Measurements from ENCODE around the gene NFATC2.

The NFATC2 gene

DNA sequence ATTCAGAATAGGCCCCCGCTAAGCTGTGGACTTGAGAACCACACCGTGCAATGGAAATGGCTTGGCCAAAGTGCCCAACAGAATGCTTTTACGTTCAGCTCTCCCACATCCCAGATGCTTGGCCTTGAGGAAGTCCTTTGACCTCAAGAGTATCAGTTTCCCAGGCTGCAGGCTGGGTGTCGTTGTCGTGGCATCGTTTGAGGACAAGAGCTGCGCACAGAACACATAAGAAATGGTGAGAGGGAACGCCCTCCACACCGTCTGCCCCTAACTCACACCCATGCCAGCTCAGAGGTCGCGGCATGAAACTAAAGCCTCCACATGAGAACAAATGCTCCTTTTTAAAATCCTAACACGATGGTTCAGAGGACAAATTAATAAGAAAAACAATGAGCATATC lies 37.0 kb downstream of the NFATC2 start:
- H3K27ac ChIP-seq, result no peak overlapping the region
- H3K27me3 ChIP-seq, result no peaks in the 10 kb centered on the region
- TF ChIP-seq Cebpa-rat (IDR thresholded peaks at IDR 0.05), result no peak
- peaks cover 15 to 38% (median 28%) of the 10 kb centered on the region in 10 experiments for H3K4me1 ChIP-seq
- no peak overlapping the region for H3K9ac ChIP-seq
- peaks cover 0 to 38% (median 4%) of the 10 kb centered on the region in 11 experiments; a peak in 7 of 22 replicates for H3K36me3 ChIP-seq
- H4K20me1 ChIP-seq, result no peaks in the 10 kb centered on the region; a peak in 2 of 22 replicates
- H3K4me2 ChIP-seq, result no peak overlapping the region
- no peak overlapping the region for H3K4me3 ChIP-seq
- no peaks in the 10 kb centered on the region for H3K9me3 ChIP-seq (replicated peaks in 1 of 11)

- no peak for TF ChIP-seq Cebpa-rat (IDR thresholded peaks at IDR 0.05)
- no peak overlapping the region for H3K4me2 ChIP-seq
- no peak overlapping the region for H3K9ac ChIP-seq
- no peaks in the 10 kb centered on the region for H3K27me3 ChIP-seq
- peaks cover 24 to 50% (median 39%) of the 10 kb centered on the region in 10 experiments for H3K4me1 ChIP-seq
- H4K20me1 ChIP-seq, result no peaks in the 10 kb centered on the region; a peak in 1 of 22 replicates
- no peaks in the 10 kb centered on the region for H3K9me3 ChIP-seq (replicated peaks in 1 of 11)
- no peak overlapping the region for H3K27ac ChIP-seq
- H3K4me3 ChIP-seq, result no peak overlapping the region
- peaks cover 0 to 22% (median 0%) of the 10 kb centered on the region in 11 experiments; a peak in 6 of 22 replicates for H3K36me3 ChIP-seq
Measured at GRCh38 chr20:51503376-51503775, 39.1 kb downstream of the NFATC2 start.

DNA sequence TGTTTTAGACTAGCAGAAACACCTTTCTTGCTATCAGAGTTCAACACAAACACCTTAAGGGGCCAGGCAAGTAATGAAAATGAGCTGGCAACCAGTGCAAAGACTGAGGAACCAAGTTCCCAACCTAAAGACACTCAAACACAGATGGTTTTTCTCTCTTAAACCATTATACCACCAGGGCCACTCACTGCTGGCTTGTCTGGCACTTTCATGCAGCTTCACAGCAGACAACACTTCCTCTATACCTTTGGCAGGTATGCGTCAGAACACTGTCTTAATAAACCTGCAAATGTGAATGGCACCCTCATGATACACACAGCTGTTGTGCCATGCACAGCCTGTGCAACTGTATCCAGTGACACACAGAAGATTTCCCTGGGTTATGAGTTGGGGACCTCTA lies 41.6 kb downstream of the NFATC2 start:
- Histone ChIP-seq H3K9ac (no peak overlapping the region), H3K4me2 (peak overlapping the region in 5 of 11 experiments; percentile 10 to 38 (median 27); a peak in 9 of 22 replicates), H3K27me3 (no peaks in the 10 kb centered on the region), H4K20me1 (no peaks in the 10 kb centered on the region; a peak in 2 of 22 replicates), H3K4me3 (no peak overlapping the region), H3K9me3 (replicated peaks in 1 of 11) (no peaks in the 10 kb centered on the region), H3K4me1 (peaks cover 44 to 64% (median 60%) of the 10 kb centered on the region in 10 experiments), H3K27ac (no peak overlapping the region), H3K36me3 (peaks cover 0 to 6% (median 0%) of the 10 kb centered on the region in 11 experiments; a peak in 5 of 22 replicates)
- no peak for TF ChIP-seq Cebpa-rat (IDR thresholded peaks at IDR 0.05)

- Histone ChIP-seq H3K36me3 (peaks cover 0 to under 1% (median 0%) of the 10 kb centered on the region in 11 experiments; a peak in 1 of 22 replicates), H3K4me3 (no peak overlapping the region), H3K27me3 (no peaks in the 10 kb centered on the region), H3K27ac (peak overlapping the region in 3 of 11 experiments; percentile 32 to 91 (median 87); a peak in 2 of 22 replicates), H4K20me1 (no peaks in the 10 kb centered on the region; a peak in 2 of 22 replicates), H3K4me1 (peaks cover 51 to 70% (median 66%) of the 10 kb centered on the region in 10 experiments), H3K9ac (no peak overlapping the region), H3K4me2 (peak overlapping the region; percentile 37 to 96 (median 88); a peak in 21 of 22 replicates), H3K9me3 (replicated peaks in 1 of 11) (no peaks in the 10 kb centered on the region)
- no peak for TF ChIP-seq Cebpa-rat (IDR thresholded peaks at IDR 0.05)
Measured at GRCh38 chr20:51500311-51500710, 42.2 kb downstream of the NFATC2 start.

- no peaks in the 10 kb centered on the region; a peak in 2 of 22 replicates for H4K20me1 ChIP-seq
- no peak for TF ChIP-seq Cebpa-rat (IDR thresholded peaks at IDR 0.05)
- peak overlapping the region in 6 of 11 experiments; percentile 55 to 79 (median 72); a peak in 8 of 22 replicates for H3K9ac ChIP-seq
- no peaks in the 10 kb centered on the region for H3K9me3 ChIP-seq (replicated peaks in 1 of 11)
- no peak overlapping the region for H3K4me3 ChIP-seq
- no peaks in the 10 kb centered on the region for H3K36me3 ChIP-seq
- H3K27ac ChIP-seq, result peak overlapping the region in 8 of 11 experiments; percentile 76 to 91 (median 84); a peak in 15 of 22 replicates
- no peaks in the 10 kb centered on the region for H3K27me3 ChIP-seq
- peak overlapping the region; percentile 83 to 96 (median 93) for H3K4me2 ChIP-seq
- peaks cover 64 to 79% (median 72%) of the 10 kb centered on the region in 10 experiments for H3K4me1 ChIP-seq
Measured at GRCh38 chr20:51498765-51499540, 43.6 kb downstream of the NFATC2 start.

DNA sequence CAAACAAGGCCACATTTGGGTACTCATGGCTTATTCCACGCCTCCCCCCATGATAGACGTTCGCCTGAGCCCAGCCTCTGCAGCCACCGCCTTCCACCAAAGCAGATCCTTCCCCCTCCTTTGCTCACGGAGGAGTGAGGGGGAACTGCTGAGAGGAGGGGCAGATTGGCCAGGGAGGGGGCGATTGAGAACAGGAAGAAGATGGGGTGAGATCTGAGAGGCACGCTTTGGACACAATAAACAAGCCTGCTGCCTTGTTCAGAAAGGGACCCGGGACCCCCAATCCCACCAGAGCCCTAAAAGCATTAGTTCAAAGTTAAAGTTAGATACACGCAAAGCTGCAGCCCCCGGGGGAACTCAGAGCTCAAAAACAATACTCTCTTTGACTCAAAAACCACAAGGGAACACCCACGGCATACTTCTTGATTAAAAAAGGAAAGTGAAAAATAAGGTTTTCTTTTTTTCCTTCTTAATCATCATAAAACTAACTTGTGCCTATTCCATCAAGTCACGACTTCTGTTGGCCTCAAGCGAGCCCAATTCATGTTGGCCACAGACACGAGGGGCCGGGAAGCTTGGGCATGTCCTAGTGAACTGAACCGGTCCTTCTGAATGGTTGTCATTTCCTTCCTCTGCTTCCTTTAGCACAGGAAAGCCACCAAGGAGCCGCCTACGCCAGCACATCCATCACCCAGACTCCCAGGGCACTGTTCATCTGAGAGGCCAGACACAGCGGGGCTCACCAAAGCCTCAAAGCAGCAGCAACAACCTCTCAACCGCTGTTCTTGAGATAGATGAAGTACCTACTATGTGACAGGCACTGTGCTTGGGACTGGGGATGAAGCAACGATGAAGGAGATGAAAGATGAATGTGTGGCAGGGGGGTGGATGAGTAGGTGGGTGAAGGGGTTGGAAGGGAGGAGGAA lies 44.7 kb downstream of the NFATC2 start:
- peak overlapping the region in 8 of 10 experiments; percentile 15 to 60 (median 36); a peak in 13 of 20 replicates for H3K4me3 ChIP-seq
- peaks cover 76 to 87% (median 84%) of the 10 kb centered on the region in 10 experiments for H3K4me1 ChIP-seq
- H3K9ac ChIP-seq, result peak overlapping the region in 9 of 11 experiments; percentile 55 to 79 (median 71); a peak in 19 of 22 replicates
- H3K27me3 ChIP-seq, result no peaks in the 10 kb centered on the region
- H3K36me3 ChIP-seq, result no peaks in the 10 kb centered on the region
- no peak for TF ChIP-seq Cebpa-rat (IDR thresholded peaks at IDR 0.05)
- no peaks in the 10 kb centered on the region for H3K9me3 ChIP-seq (replicated peaks in 1 of 11)
- H4K20me1 ChIP-seq, result no peaks in the 10 kb centered on the region; a peak in 1 of 22 replicates
- peak overlapping the region; percentile 83 to 96 (median 93) for H3K4me2 ChIP-seq
- peak overlapping the region in 10 of 11 experiments; percentile 51 to 91 (median 84); a peak in 20 of 22 replicates for H3K27ac ChIP-seq

GRCh38 chr20:51496964-51497363 lies 45.6 kb downstream of the NFATC2 start:
- Histone ChIP-seq H3K4me3 (peak overlapping the region in 8 of 10 experiments; percentile 15 to 60 (median 36); a peak in 9 of 20 replicates), H4K20me1 (peaks cover 0 to 3% (median 0%) of the 10 kb centered on the region in 11 experiments; a peak in 2 of 22 replicates), H3K36me3 (no peaks in the 10 kb centered on the region), H3K27ac (peak overlapping the region in 9 of 11 experiments; percentile 66 to 91 (median 84); a peak in 16 of 22 replicates), H3K4me1 (peaks cover 84 to 95% (median 92%) of the 10 kb centered on the region in 10 experiments), H3K9ac (peak overlapping the region in 10 of 11 experiments; percentile 9 to 79 (median 65); a peak in 14 of 22 replicates), H3K4me2 (peak overlapping the region; percentile 83 to 96 (median 93)), H3K27me3 (no peaks in the 10 kb centered on the region), H3K9me3 (replicated peaks in 1 of 11) (no peaks in the 10 kb centered on the region)
- no peak for TF ChIP-seq Cebpa-rat (IDR thresholded peaks at IDR 0.05)

DNA sequence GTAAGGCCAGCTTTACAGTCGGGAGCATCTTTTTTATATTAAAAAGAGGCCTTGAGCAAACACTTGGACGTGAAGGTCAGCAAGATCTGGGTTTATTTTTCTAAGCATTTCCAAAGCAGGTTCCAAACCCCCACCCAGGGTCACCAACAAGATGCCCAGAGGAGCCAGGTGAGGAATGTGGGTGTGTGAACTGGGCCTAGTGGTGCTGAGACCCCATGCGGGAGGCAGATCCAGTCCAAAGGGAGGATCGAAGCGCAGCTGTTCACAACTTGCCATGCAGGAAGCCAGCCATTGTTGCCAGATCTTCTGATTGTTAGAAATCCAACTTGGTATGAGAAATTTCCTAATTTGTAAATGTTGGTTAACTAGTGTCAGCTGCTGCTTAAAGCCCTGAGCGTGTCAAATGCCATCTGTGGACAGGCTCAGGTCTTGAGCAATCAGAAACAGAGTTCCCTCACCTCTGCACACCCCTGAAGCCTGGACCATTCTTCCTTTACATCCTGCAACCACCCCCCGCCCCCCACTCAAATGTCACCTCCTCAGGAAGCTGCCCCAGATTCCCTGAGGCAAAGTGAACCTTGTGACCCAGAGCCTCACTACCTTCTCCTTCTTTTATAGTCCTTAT lies 46.5 kb downstream of the NFATC2 start:
- Histone ChIP-seq H3K4me3 (no peak overlapping the region), H4K20me1 (peaks cover 0 to 4% (median 0%) of the 10 kb centered on the region in 11 experiments; a peak in 2 of 22 replicates), H3K9me3 (replicated peaks in 1 of 11) (no peaks in the 10 kb centered on the region), H3K36me3 (no peaks in the 10 kb centered on the region), H3K27me3 (no peaks in the 10 kb centered on the region), H3K4me1 (peaks cover 93 to 97% (median 96%) of the 10 kb centered on the region in 10 experiments), H3K9ac (peak overlapping the region in 4 of 11 experiments; percentile 59 to 79 (median 75); a peak in 9 of 22 replicates), H3K27ac (peak overlapping the region in 6 of 11 experiments; percentile 76 to 91 (median 86); a peak in 12 of 22 replicates), H3K4me2 (peak overlapping the region; percentile 83 to 96 (median 93))
- TF ChIP-seq Cebpa-rat (IDR thresholded peaks at IDR 0.05), result peak in 4 of 11 experiments; percentile 29 to 64 (median 50); a peak in 6 of 22 replicates
